ENCODE results near the gene CADM2. TPM values are rescaled to one million over a fixed set of nuclear protein-coding genes. Genes with fewer than 3 reads are reported as not detected.
A peak's percentile ranks its signal among the peaks of the same experiment; 100 is the strongest.

The CADM2 gene
- total and polyA plus RNA-seq, 2 experiments from 2014 or later, result 2.9 to 7.8 TPM

- Histone ChIP-seq H3K27me3 (no peaks in the 10 kb centered on the region), H3K9me3 (ENCODE audit: low read depth) (no peaks in the 10 kb centered on the region), H3K4me3 (no peak overlapping the region), H3K36me3 (replicated peaks; ENCODE audit: insufficient read depth, low read depth) (no peaks in the 10 kb centered on the region), H3K4me2 (no peak overlapping the region), H3K79me2 (no peaks in the 10 kb centered on the region), H3K27ac (no peak overlapping the region), H2AFZ (no peak overlapping the region), H3K4me1 (ENCODE audit: insufficient read depth) (no peaks in the 10 kb centered on the region), H4K20me1 (ENCODE audit: insufficient read depth, poor library complexity, severe bottlenecking) (no peaks in the 10 kb centered on the region), H3K9me2 (replicated peaks; ENCODE audit: insufficient read depth) (no peaks in the 10 kb centered on the region)
- 80% methylated on average over 2 of the region's 2 CpGs for WGBS (ENCODE audit: low lambda C conversion rate, missing lambda C conversion rate)
- TF ChIP-seq EZH2phosphoT487 (IDR thresholded peaks at IDR 0.05; ENCODE audit: low read depth, severe bottlenecking, unreplicated experiment) (no peak), CTCF (IDR thresholded peaks at IDR 0.05; ENCODE audit: poor library complexity) (no peak), EZH2 (IDR thresholded peaks at IDR 0.05; ENCODE audit: borderline replicate concordance) (no peak)
- no peak for DNase-seq (ENCODE audit: low spot score)
These were observed 615.4 kb downstream of the CADM2 start for GRCh38 chr3:85574006-85574705.

GRCh38 chr3:85576091-85576690 is 617.4 kb downstream of the CADM2 start:
- Histone ChIP-seq H2AFZ (no peak overlapping the region), H3K9me2 (replicated peaks; ENCODE audit: insufficient read depth) (no peaks in the 10 kb centered on the region), H3K4me1 (ENCODE audit: insufficient read depth) (no peaks in the 10 kb centered on the region), H3K27me3 (no peaks in the 10 kb centered on the region), H3K9me3 (ENCODE audit: low read depth) (no peaks in the 10 kb centered on the region), H3K4me3 (no peak overlapping the region), H4K20me1 (ENCODE audit: insufficient read depth, poor library complexity, severe bottlenecking) (no peaks in the 10 kb centered on the region), H3K79me2 (no peaks in the 10 kb centered on the region), H3K4me2 (no peak overlapping the region), H3K27ac (no peak overlapping the region), H3K36me3 (replicated peaks; ENCODE audit: insufficient read depth, low read depth) (no peaks in the 10 kb centered on the region)
- peak; percentile 73 for DNase-seq (ENCODE audit: low spot score)
- 10% methylated on average over 4 of the region's 4 CpGs for WGBS (ENCODE audit: low lambda C conversion rate, missing lambda C conversion rate)
- TF ChIP-seq EZH2phosphoT487 (IDR thresholded peaks at IDR 0.05; ENCODE audit: low read depth, severe bottlenecking, unreplicated experiment) (no peak), CTCF (IDR thresholded peaks at IDR 0.05; ENCODE audit: poor library complexity) (peak; percentile 91), EZH2 (IDR thresholded peaks at IDR 0.05; ENCODE audit: borderline replicate concordance) (no peak)

GRCh38 chr3:85576697-85577200 is 618.0 kb downstream of the CADM2 start:
- WGBS (ENCODE audit: low lambda C conversion rate, missing lambda C conversion rate), result 92% methylated on average over 4 of the region's 4 CpGs
- Histone ChIP-seq H3K4me3 (no peak overlapping the region), H4K20me1 (ENCODE audit: insufficient read depth, poor library complexity, severe bottlenecking) (no peaks in the 10 kb centered on the region), H3K9me3 (ENCODE audit: low read depth) (no peaks in the 10 kb centered on the region), H3K27ac (no peak overlapping the region), H3K4me2 (no peak overlapping the region), H3K79me2 (no peaks in the 10 kb centered on the region), H2AFZ (no peak overlapping the region), H3K36me3 (replicated peaks; ENCODE audit: insufficient read depth, low read depth) (no peaks in the 10 kb centered on the region), H3K9me2 (replicated peaks; ENCODE audit: insufficient read depth) (no peaks in the 10 kb centered on the region), H3K27me3 (no peaks in the 10 kb centered on the region), H3K4me1 (ENCODE audit: insufficient read depth) (no peaks in the 10 kb centered on the region)
- DNase-seq (ENCODE audit: low spot score), result no peak
- no peak for TF ChIP-seq EZH2phosphoT487 (IDR thresholded peaks at IDR 0.05; ENCODE audit: low read depth, severe bottlenecking, unreplicated experiment)
- TF ChIP-seq EZH2 (IDR thresholded peaks at IDR 0.05; ENCODE audit: borderline replicate concordance), result no peak
- TF ChIP-seq CTCF (IDR thresholded peaks at IDR 0.05; ENCODE audit: poor library complexity), result no peak

All from hepatocyte (in vitro differentiated cells).